GM12892 (cell line): Measurements from ENCODE around the gene SF3B4.

Source experiments
- POLR2A ChIP-seq: IDR thresholded peaks from 2 replicates; pipeline ENCODE4 v1.6.1; 2011; ENCODE audit warnings: low read depth, low read length, control low read depth
- POLR2AphosphoS5 ChIP-seq: IDR thresholded peaks from 2 replicates; pipeline ENCODE4 v1.6.1; 2011; ENCODE audit warnings: low read depth, low read length, control low read depth

DNA sequence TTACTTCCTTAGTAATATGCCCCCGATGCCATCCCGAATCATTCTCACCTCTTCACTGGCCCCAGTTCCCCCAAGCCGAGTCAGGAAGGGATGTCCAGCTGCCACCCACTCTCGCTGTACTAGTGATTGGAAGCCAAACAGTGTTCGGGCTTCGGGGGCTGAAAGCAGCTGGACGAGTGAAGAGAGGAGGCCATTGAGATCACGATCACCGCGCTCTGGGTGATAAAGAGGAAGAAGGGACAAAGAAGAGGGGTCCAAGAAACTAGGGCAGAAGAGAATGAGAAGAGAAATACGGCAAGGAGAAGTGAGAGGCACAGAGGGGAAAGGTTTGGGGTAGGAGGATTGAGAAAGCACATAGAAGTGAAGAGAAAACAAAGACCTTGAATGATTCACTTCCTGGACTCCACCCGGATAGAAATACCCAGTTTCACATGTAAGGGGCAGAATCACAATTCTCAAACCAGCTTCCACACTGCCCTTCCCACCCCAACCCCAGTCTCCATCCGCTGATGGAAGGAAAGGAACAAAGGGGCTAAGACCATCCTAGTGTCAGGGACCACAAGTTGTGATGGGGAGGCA lies 3.7 kb upstream of the SF3B4 start:
- TF ChIP-seq POLR2A (no peak), POLR2AphosphoS5 (no peak)
